Right lobe of liver (tissue), 6 donors: ENCODE measurements around the gene FAM72A. TPM values are rescaled to one million over a fixed set of nuclear protein-coding genes. Genes with fewer than 3 reads are reported as not detected.

Experiments used
- ATAC-seq, 4 donors: fragments of 200-7000 bp; cut with Tn5 transposase; one replicate each; pipeline ENCODE4 v1.9.1; 2020; ENCODE audit warnings: mild to moderate bottlenecking in 4 of 4, moderate library complexity in 4 of 4
- DNase-seq, 3 donors: peaks; one replicate each; pipeline ENCODE4 v3.0.0-alpha.2; 2020
- H3K27ac ChIP-seq, 3 donors: fragments of 200-600 bp; one replicate each; pipeline ENCODE4 v1.8.0; 2022
- H3K27me3 ChIP-seq, 2 donors: fragments of 200-600 bp; one replicate each; pipeline ENCODE4 v1.8.0; 2022
- H3K36me3 ChIP-seq, 4 donors: fragments of 200-600 bp; sonication (generic) in 1 of 4; one replicate each; pipeline versions ENCODE4 v1.5.1 to v1.8.0; 2017 to 2022; ENCODE audit warnings: control low read depth in 1 of 4
- H3K4me1 ChIP-seq, 4 donors: fragments of 200-600 bp; sonication (generic) in 1 of 4; one replicate each; pipeline versions ENCODE4 v1.5.1 to v1.8.0; 2017 to 2022; ENCODE audit warnings: control low read depth in 1 of 4
- H3K4me3 ChIP-seq, 3 donors: fragments of 200-600 bp; one replicate each; pipeline ENCODE4 v1.8.0; 2022
- H3K9me3 ChIP-seq, 4 donors: fragments of 200-600 bp; sonication (generic) in 1 of 4; one replicate each; pipeline versions ENCODE4 v1.5.1 to v1.8.0; 2017 to 2022; ENCODE audit warnings: control low read depth in 1 of 4
- POLR2A ChIP-seq: fragments of 450-650 bp; IDR thresholded peaks from one replicate; pipeline ENCODE4 v1.6.1; 2017; ENCODE audit warnings: antibody characterized with exemption, mild to moderate bottlenecking
- WGBS: methylation state at CpG from one replicate; pipeline ENCODE4 v1.1.6; 2018; ENCODE audit warnings: low coverage, low lambda C conversion rate; ENCODE audit not compliant: insufficient coverage; ENCODE audit errors: missing lambda C conversion rate; 5-methylcytosine and 5-hydroxymethylcytosine counted together
- intact Hi-C, 2 donors: fragments of 100-400 bp; cut with DNase I; formaldehyde crosslinking; loops; one replicate each; pipeline versions ENCODE4 v1.11.2 to v1.14.1; 2022
- total RNA-seq, 6 experiments: library from RNA; depleted of rRNA in 2 of 6; stranded (reverse); fragments of >200 nt in 2 of 6; fragmentation: NEBNext Ultra II Directional in 3 of 6; extraction: Animal tissue kit (Norgen Biotek cat#: 25700) in 3 of 6; gene quantifications; one replicate each; pipeline versions ENCODE4 v1.1.0 to v1.2.4, GENCODE V29; 2016 to 2023
- TF ChIP-seq, protein P1 (sequence below), 4 donors: fragments of 200-600 bp in 3 of 4; fragments of 450-650 bp in 1 of 4; IDR thresholded peaks; one replicate each; pipeline versions ENCODE4 v1.5.1 to v1.8.0; 2016 to 2022; ENCODE audit warnings: antibody characterized with exemption in 4 of 4, mild to moderate bottlenecking in 2 of 4
- donor health status: DM: no; HTN: yes; CAD: no.
- donor health status: DM: no; HTN: no; CAD: no.
- donor health status: DM: no; HTN: no; CAD: no.
- donor health status: DM: no; HTN: yes; CAD: no.
- donor health status: DM: no; HTN: yes; CAD: no.

Gene FAM72A
- total RNA-seq, 6 experiments from 2014 or later = 0.57 to 1.4 (median 0.95) TPM; not detected in 1

DNA sequence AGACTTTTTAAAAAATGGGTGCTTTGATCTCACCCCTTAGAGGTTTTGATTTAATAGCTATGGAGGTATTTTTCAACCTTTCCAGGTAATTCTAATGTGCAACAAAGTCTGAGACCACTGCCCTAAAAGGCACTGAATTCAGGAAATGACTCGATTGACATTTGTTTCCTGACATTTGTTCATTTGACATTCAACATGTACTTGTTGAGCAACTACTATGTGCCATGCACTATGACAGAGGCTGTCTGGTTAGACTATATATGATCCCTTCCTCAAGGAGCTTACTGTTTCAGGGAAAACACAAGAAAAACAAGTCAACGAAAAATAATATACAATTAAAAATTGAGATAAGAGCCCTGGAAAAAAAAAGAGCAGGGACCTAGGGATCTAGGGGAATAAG lies 59.9 kb downstream of the FAM72A start:
- intact Hi-C loops = no loop called here
- peaks cover 0 to 17% (median 6%) of the 10 kb centered on the region in 4 donors for H3K4me1 ChIP-seq
- no peak for DNase-seq
- H3K27me3 ChIP-seq = no peaks in the 10 kb centered on the region
- TF ChIP-seq POLR2A = no peak
- TF ChIP-seq, protein P1, sequence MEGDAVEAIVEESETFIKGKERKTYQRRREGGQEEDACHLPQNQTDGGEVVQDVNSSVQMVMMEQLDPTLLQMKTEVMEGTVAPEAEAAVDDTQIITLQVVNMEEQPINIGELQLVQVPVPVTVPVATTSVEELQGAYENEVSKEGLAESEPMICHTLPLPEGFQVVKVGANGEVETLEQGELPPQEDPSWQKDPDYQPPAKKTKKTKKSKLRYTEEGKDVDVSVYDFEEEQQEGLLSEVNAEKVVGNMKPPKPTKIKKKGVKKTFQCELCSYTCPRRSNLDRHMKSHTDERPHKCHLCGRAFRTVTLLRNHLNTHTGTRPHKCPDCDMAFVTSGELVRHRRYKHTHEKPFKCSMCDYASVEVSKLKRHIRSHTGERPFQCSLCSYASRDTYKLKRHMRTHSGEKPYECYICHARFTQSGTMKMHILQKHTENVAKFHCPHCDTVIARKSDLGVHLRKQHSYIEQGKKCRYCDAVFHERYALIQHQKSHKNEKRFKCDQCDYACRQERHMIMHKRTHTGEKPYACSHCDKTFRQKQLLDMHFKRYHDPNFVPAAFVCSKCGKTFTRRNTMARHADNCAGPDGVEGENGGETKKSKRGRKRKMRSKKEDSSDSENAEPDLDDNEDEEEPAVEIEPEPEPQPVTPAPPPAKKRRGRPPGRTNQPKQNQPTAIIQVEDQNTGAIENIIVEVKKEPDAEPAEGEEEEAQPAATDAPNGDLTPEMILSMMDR (IDR thresholded peaks at IDR 0.05) = no peak
- no peak overlapping the region for H3K4me3 ChIP-seq
- H3K9me3 ChIP-seq = no peaks in the 10 kb centered on the region
- ATAC-seq = no peak
- no peak overlapping the region for H3K27ac ChIP-seq
- H3K36me3 ChIP-seq = no peaks in the 10 kb centered on the region
- 59% methylated on average over 2 of the region's 2 CpGs for WGBS

GRCh38 chr1:206142011-206142410 lies 60.6 kb downstream of the FAM72A start:
- intact Hi-C loops = no loop called here
- ATAC-seq (no peak), DNase-seq (no peak)
- Histone ChIP-seq H3K4me3 (no peak overlapping the region), H3K27ac (no peak overlapping the region), H3K27me3 (no peaks in the 10 kb centered on the region), H3K9me3 (no peaks in the 10 kb centered on the region), H3K4me1 (peaks cover 0 to 17% (median 6%) of the 10 kb centered on the region in 4 donors), H3K36me3 (no peaks in the 10 kb centered on the region)
- no peak for TF ChIP-seq POLR2A
- 90% methylated on average over 3 of the region's 3 CpGs for WGBS

GRCh38 chr1:206136241-206136640 lies 66.4 kb downstream of the FAM72A start:
- Histone ChIP-seq H3K4me1 (no peaks in the 10 kb centered on the region), H3K4me3 (no peak overlapping the region), H3K36me3 (no peaks in the 10 kb centered on the region), H3K9me3 (no peaks in the 10 kb centered on the region), H3K27me3 (no peaks in the 10 kb centered on the region), H3K27ac (no peak overlapping the region)
- TF ChIP-seq, protein P1 (IDR thresholded peaks at IDR 0.05) = no peak
- no peak for TF ChIP-seq POLR2A
- DNase-seq = no peak
- intact Hi-C loops = no loop called here
- no peak for ATAC-seq
- 38% methylated on average over 2 of the region's 2 CpGs for WGBS

Other genes with a start within 250 kb of the FAM72A start
- 1 to 10 TPM in 1 of 6 experiments, under 1 TPM in 5; 0.14 to 1.4 (median 0.37) TPM for gene RAB7B, start 199.4 kb downstream of the FAM72A start, total RNA-seq
- gene CTSE, start 178.9 kb downstream of the FAM72A start, total RNA-seq = under 1 TPM in 2 of 6 experiments, not detected in 4; 0.11 to 0.22 TPM
- gene RHEX, start 149.7 kb downstream of the FAM72A start, total RNA-seq = under 1 TPM in 5 of 6 experiments, not detected in 1; 0.18 to 0.57 (median 0.26) TPM
- gene AVPR1B, start 85.5 kb downstream of the FAM72A start, total RNA-seq = not detected
- 10 to 100 TPM in 5 of 6 experiments, 1 to 10 TPM in 1; 9.8 to 20.0 (median 15.3) TPM for gene SRGAP2, start 702 bp upstream of the FAM72A start, total RNA-seq